HUES64 (cell line): ENCODE results near the gene CHCHD6.

Source experiments
- H3K27ac ChIP-seq: 2 replicates; pipeline ENCODE4 v1.7.0; 2013; ENCODE audit warnings: low read depth, low read length, inconsistent platforms
- H3K27me3 ChIP-seq: 2 replicates; pipeline ENCODE4 v1.6.1; 2013; ENCODE audit warnings: mild to moderate bottlenecking, low read length; ENCODE audit not compliant: insufficient read depth
- H3K36me3 ChIP-seq: 2 replicates; pipeline ENCODE4 v1.6.1; 2013; ENCODE audit warnings: mild to moderate bottlenecking, low read length; ENCODE audit not compliant: insufficient read depth
- H3K4me1 ChIP-seq: 2 replicates; pipeline ENCODE4 v1.6.1; 2013; ENCODE audit warnings: mild to moderate bottlenecking, low read length, moderate library complexity; ENCODE audit not compliant: insufficient read depth
- H3K4me3 ChIP-seq: 2 replicates; pipeline ENCODE4 v1.5.1; 2013; ENCODE audit warnings: mild to moderate bottlenecking, low read length, moderate library complexity
- H3K9ac ChIP-seq: 2 replicates; pipeline ENCODE4 v1.6.1; 2013; ENCODE audit warnings: mild to moderate bottlenecking, low read depth, low read length
- H3K9me3 ChIP-seq: 2 replicates; pipeline ENCODE4 v1.6.1; 2013; ENCODE audit warnings: low read depth, low read length; ENCODE audit not compliant: insufficient read depth
- WGBS: fragments of 150-250, 120-280 bp; methylation state at CpG from one replicate; pipeline ENCODE4 v1.1.7; 2013; ENCODE audit warnings: missing lambda C conversion rate; 5-methylcytosine and 5-hydroxymethylcytosine counted together

The CHCHD6 gene

DNA sequence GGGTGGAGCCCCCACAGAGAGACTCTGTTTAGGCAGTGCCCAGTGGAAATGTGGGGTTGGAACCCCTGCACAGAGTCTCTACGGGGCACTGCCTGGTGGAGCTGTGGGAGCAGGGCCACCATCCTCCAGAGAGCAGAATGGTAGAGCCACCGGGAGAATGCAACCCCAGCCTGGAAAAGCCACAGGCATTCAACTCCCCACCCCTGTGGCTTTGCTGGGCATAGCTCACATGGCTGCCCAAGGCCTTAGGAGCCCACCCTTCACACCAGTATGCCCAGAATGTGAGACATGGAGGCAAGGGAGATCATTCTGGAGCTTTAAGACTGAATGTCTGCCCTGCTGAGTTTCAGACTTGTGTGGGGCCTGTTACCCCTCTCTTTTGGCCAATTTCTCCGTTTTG is 19.0 kb upstream of the CHCHD6 start:
- no peaks in the 10 kb centered on the region for H3K36me3 ChIP-seq
- no peak overlapping the region for H3K27ac ChIP-seq
- 88% methylated on average over 3 of the region's 3 CpGs for WGBS
- no peak overlapping the region for H3K4me3 ChIP-seq
- no peaks in the 10 kb centered on the region for H3K9me3 ChIP-seq
- H3K9ac ChIP-seq, result no peak overlapping the region
- H3K27me3 ChIP-seq, result peaks cover 7% of the 10 kb centered on the region
- peaks cover 13% of the 10 kb centered on the region for H3K4me1 ChIP-seq

- Histone ChIP-seq H3K9me3 (no peaks in the 10 kb centered on the region), H3K27me3 (peaks cover 2% of the 10 kb centered on the region), H3K27ac (no peak overlapping the region), H3K4me3 (no peak overlapping the region), H3K4me1 (peaks cover 9% of the 10 kb centered on the region), H3K36me3 (no peaks in the 10 kb centered on the region), H3K9ac (no peak overlapping the region)
- WGBS, result 84% methylated on average over 2 of the region's 2 CpGs
Observed at GRCh38 chr3:126685493-126685892, 18.5 kb upstream of the CHCHD6 start.

- H3K27ac ChIP-seq, result no peak overlapping the region
- no peak overlapping the region for H3K4me3 ChIP-seq
- no peaks in the 10 kb centered on the region for H3K36me3 ChIP-seq
- 67% methylated on average over 3 of the region's 4 CpGs for WGBS
- no peak overlapping the region for H3K9ac ChIP-seq
- H3K27me3 ChIP-seq, result no peaks in the 10 kb centered on the region
- H3K9me3 ChIP-seq, result no peaks in the 10 kb centered on the region
- H3K4me1 ChIP-seq, result peaks cover 3% of the 10 kb centered on the region; the same call in 1 of the 2 replicates
Observed at GRCh38 chr3:126691765-126692164, 12.3 kb upstream of the CHCHD6 start.

DNA sequence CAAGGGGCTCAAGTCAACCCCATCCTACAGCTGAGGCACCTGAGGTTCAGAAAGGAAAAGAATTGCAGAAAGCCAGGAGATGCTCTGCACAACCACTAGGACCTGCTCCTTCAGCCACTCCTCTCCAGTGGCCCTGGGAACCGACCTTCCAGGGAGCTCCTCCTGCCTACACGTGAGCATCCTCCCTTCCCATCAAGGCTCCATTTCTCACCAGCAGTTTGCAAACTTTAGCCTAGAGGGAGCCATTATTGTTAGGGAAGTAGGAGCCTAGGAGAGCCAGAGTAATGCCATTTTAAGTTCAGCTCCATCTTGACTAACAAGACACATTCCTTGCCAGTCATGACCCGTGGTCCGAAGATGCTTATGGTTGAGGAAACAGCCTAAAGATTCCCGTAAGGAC is 11.2 kb upstream of the CHCHD6 start:
- Histone ChIP-seq H3K27me3 (no peaks in the 10 kb centered on the region), H3K9ac (no peak overlapping the region), H3K36me3 (no peaks in the 10 kb centered on the region), H3K9me3 (no peaks in the 10 kb centered on the region), H3K4me1 (peaks cover 3% of the 10 kb centered on the region; the same call in 1 of the 2 replicates), H3K27ac (no peak overlapping the region), H3K4me3 (no peak overlapping the region)
- 81% methylated on average over 5 of the region's 5 CpGs for WGBS

DNA sequence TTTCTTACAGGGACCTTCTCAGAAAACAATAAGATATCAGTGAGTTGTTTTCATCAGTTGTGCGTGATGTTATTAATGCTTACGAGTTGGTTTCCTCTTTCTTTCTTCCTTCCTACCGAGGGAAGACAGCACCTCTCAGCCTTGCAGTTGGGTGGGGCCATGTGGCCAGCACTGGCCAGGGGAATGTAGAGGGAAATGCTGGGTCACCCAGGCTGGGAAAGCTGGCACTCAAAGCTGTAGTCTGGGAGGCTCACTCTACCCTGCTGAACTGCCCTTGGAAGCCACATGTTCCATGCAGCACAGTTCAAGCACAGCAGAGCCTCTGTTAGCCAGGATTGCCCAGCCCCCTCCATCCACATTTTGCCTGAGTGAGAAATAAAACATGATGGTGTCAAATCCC is 10.1 kb upstream of the CHCHD6 start:
- Histone ChIP-seq H3K9ac (no peak overlapping the region), H3K9me3 (no peaks in the 10 kb centered on the region), H3K36me3 (no peaks in the 10 kb centered on the region), H3K4me1 (peaks cover 3% of the 10 kb centered on the region), H3K27ac (no peak overlapping the region), H3K4me3 (no peak overlapping the region), H3K27me3 (no peaks in the 10 kb centered on the region)
- 82% methylated on average over 3 of the region's 3 CpGs for WGBS

- Histone ChIP-seq H3K36me3 (no peaks in the 10 kb centered on the region), H3K27me3 (peaks cover 2% of the 10 kb centered on the region; the same call in 1 of the 2 replicates), H3K9me3 (no peaks in the 10 kb centered on the region), H3K4me3 (no peak overlapping the region), H3K27ac (no peak overlapping the region), H3K4me1 (peaks cover under 1% of the 10 kb centered on the region; the same call in 1 of the 2 replicates), H3K9ac (no peak overlapping the region)
- WGBS, result 93% methylated on average over 5 of the region's 5 CpGs
Observed at GRCh38 chr3:126696701-126697267, 7.3 kb upstream of the CHCHD6 start.

- no peaks in the 10 kb centered on the region; the same call in 1 of the 2 replicates for H3K4me1 ChIP-seq
- WGBS, result 90% methylated on average over 6 of the region's 7 CpGs
- H3K36me3 ChIP-seq, result no peaks in the 10 kb centered on the region
- no peak overlapping the region for H3K9ac ChIP-seq
- no peaks in the 10 kb centered on the region for H3K9me3 ChIP-seq
- H3K4me3 ChIP-seq, result no peak overlapping the region
- peaks cover 16% of the 10 kb centered on the region for H3K27me3 ChIP-seq
- no peak overlapping the region for H3K27ac ChIP-seq
Observed at GRCh38 chr3:126699011-126699410, 5.0 kb upstream of the CHCHD6 start.

- H3K27me3 ChIP-seq, result peaks cover 29% of the 10 kb centered on the region
- H3K9me3 ChIP-seq, result no peaks in the 10 kb centered on the region
- 0 out of 2 replicates have a peak, but pooled peaks cover 5% of the 10 kb centered on the region for H3K4me1 ChIP-seq
- no peaks in the 10 kb centered on the region for H3K36me3 ChIP-seq
- peak overlapping the region; percentile 78 for H3K4me3 ChIP-seq
- WGBS, result 13% methylated on average over 44 of the region's 44 CpGs
- H3K9ac ChIP-seq, result peak overlapping the region; percentile 29; the same call in 1 of the 2 replicates
- H3K27ac ChIP-seq, result no peak overlapping the region
Observed at GRCh38 chr3:126704494-126705214, 614 bp downstream of the CHCHD6 start.

DNA sequence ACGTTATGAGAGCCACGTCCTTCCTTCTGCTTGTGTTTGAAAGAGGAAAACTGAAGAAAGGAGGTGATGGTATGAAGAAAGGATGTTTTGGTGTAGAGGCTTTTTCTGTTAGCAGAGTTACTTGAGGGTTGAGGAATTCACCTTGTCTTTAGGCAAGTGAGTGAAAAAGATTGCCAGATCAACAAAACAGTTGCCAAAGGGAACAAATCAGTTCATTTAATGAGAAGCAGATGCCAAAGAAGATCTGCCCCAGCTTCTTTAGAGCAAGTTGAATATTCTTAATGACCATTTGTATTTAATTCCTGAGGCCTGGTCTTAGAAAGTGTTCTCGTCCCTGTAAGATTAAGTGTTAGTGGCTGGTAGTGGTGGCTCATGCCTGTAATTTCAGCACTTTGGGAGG is 2.6 kb downstream of the CHCHD6 start:
- no peaks in the 10 kb centered on the region for H3K36me3 ChIP-seq
- peaks cover 29% of the 10 kb centered on the region for H3K27me3 ChIP-seq
- no peak overlapping the region for H3K9ac ChIP-seq
- H3K9me3 ChIP-seq, result no peaks in the 10 kb centered on the region
- no peak overlapping the region for H3K27ac ChIP-seq
- no peak overlapping the region for H3K4me3 ChIP-seq
- H3K4me1 ChIP-seq, result 0 out of 2 replicates have a peak, but pooled peaks cover 5% of the 10 kb centered on the region
- 94% methylated on average over 3 of the region's 3 CpGs for WGBS

- no peaks in the 10 kb centered on the region for H3K4me1 ChIP-seq
- no peak overlapping the region for H3K4me3 ChIP-seq
- H3K9ac ChIP-seq, result no peak overlapping the region
- H3K27me3 ChIP-seq, result no peaks in the 10 kb centered on the region
- H3K9me3 ChIP-seq, result no peaks in the 10 kb centered on the region
- 95% methylated on average over 8 of the region's 8 CpGs for whole genome bisulfite sequencing
- no peaks in the 10 kb centered on the region for H3K36me3 ChIP-seq
- H3K27ac ChIP-seq, result no peak overlapping the region
Observed at GRCh38 chr3:126711121-126711760, 7.2 kb downstream of the CHCHD6 start.

GRCh38 chr3:126713199-126713598 is 9.2 kb downstream of the CHCHD6 start:
- 92% methylated on average over 7 of the region's 7 CpGs for WGBS
- no peaks in the 10 kb centered on the region for H3K27me3 ChIP-seq

More at GRCh38 chr3:126713199-126713598, 9.2 kb downstream of the CHCHD6 start:
- no peaks in the 10 kb centered on the region for H3K36me3 ChIP-seq
- no peak overlapping the region for H3K27ac ChIP-seq
- no peak overlapping the region for H3K4me3 ChIP-seq
- no peaks in the 10 kb centered on the region for H3K4me1 ChIP-seq
- H3K9ac ChIP-seq, result no peak overlapping the region
- H3K9me3 ChIP-seq, result no peaks in the 10 kb centered on the region
